ENCODE data around the gene MBD5.

GRCh38 chr2:148046802-148047201 is 25.9 kb downstream of the MBD5 start:
- TF ChIP-seq CTCF (IDR thresholded peaks at IDR 0.05) = no peak
- TF ChIP-seq POLR2A (IDR thresholded peaks at IDR 0.05) = no peak
